Activated CD4-positive, alpha-beta T cell treated with anti-CD3 and anti-CD28 coated beads, Interleukin-2, amount 50 U/mL, for 16 hours (primary cell): ENCODE results near the gene AK2.
"Not testable (repeated sequence)": the region's sequence is repeated elsewhere in the genome, so short reads cannot be mapped to it uniquely, and the experiment has no call there.

Source experiments
- DNase-seq: peaks from one replicate; pipeline ENCODE4 v3.0.0-alpha.2; 2020

Gene AK2

DNA sequence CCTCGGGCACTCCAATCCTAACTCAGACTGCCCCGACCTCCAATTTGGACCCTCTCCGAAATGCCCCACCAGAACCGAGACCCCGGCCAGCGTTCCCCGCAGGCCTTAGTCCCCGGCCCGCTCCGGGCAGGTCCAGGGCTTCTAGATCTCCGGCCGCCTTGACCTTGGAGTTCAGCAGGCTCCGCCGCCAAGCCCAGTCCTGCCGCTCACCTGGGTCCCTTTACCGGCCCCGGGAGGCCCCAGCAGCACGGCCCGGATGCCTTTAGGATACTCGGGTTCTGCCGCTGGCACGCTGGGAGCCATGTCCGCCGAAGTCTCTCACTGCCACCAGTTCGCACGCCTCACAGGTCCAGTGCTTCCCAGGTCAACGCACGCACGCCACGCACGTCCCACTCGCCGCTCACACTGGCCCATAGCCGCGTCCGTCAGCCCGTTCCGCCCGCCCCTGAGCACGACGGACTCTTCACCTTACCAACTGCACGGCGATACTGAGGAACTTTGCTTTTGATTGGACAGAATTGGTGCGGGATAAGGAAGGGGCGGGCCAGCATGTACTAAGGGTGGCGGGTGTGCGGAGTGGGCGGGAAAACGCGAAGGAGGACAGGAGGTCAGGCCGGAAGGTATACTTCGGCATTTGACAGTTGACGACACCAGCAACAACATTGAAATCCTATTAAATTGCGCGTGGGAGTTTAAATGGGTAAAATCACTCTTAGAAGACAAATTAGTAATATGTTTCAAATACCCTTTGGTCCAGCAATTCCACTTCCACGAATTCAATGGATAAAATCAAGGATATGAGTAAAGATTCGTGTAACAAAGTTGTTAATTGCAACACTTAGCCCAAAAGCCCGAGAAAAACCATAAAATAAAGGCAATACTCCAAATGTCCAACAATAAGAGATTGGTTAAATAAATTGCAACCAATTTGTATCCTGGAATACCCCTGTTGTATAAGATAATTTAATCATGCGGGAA lies at the start of gene AK2:
Gene AK2, minus strand, starts transcription at position 358 of the 978 bp plus-strand sequence. Its CDS starts 55 bp downstream, at position 303.
- DNase-seq, result peak; percentile 99

DNA sequence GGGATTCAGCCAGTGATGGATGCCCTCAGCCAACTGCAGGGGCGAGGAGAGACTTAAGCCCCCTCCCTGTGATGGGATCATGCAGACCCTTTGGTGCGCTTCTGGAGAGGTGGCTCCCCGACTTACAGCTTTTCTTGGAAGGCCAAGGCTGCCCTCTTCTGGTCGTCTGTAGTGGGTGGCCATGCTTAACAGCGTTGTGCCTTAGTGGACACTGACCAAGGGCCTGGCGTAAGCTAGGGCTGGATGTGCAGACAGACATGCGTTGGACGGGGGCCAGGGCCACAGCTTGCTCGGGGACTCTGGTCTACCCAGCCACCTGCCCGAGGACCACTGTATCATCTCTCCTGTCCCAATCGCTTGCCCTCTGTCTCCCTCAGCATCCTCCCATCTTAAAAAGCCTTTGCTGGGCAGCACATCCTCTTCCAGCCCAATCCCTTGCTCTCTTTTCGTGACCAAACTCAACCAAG lies 49.7 kb upstream of the AK2 start:
- peak; percentile 43 for DNase-seq

DNA sequence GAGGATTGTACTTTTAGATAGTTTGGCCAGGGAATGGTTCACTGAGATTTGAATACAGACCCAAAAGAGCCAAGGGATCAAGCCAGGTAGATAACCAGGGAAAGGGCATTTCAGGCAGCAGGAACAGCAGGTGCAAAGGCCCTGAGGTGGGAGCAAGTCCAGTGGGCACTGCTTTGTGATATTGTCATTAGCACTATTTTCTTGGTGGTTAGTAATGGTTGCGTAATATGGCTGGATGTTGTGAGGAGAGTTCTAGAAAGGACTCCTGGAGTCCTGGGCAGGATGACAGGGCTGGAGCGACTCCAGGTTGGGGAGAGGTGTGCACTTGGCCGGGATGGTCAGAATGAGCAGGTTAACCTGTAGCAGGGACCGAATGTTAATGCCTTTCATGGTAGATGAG lies 48.6 kb upstream of the AK2 start:
- DNase-seq, result no peak

DNA sequence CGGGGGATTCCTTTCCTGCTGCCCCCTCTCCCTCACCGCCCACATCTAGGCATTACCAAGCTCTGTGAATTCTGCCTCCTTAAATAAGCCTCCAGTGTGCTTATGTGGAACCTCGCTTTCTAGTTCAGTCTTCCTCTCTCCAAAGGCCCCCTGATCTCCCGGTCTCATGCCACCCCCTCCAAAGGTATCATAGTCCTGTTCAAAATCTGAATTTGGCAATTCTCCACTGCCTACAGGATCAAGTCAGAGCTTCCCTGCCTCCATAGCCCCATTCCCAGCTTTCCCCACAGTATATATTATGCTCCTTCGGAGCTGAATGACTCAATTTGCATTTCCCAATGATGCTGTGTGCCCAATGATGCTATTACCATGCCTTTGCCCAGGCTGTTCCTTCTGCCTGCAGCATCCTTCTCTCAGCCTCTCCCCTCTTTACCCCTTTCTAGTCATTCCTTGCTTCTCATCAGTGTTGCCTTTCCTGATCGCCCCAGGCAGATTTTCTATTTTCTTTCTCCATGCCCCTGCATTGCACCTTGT lies 46.0 kb upstream of the AK2 start:
- no peak for DNase-seq

DNA sequence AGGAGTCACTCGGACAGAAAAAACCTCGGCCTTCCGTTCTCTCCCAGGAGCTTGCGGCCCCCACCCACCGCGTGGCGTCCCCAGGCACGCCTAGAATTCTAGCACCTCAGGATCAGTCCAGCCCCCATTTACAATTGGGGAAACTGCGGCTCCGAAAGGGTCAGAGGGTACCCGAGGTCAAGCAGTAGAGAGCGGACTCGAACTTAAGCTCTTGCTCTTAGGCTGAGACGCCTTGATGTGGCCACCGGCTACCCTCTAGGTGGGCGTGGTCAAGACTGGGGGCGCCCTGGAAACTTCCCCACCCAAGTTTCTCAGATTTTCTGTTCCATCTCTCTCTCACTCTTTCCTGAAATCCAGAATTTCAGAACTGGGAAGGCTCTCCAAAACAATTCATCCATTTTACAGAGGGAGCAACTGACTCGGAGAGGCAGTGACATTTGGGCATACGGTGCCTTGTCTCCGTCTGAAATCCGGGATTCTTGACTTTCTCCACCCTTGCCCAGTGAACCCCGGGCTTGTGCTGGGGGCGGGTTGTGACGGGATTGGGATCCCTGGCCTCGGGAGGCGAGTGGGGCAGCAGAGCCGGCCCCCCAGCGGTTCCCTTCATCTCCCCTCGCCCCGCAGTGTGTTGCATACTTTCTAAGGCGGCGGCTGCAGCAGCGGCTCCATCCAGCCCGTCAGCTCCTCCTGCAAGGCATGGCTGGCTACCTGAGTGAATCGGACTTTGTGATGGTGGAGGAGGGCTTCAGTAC lies 45.0 kb upstream of the AK2 start:
- no peak for DNase-seq

DNA sequence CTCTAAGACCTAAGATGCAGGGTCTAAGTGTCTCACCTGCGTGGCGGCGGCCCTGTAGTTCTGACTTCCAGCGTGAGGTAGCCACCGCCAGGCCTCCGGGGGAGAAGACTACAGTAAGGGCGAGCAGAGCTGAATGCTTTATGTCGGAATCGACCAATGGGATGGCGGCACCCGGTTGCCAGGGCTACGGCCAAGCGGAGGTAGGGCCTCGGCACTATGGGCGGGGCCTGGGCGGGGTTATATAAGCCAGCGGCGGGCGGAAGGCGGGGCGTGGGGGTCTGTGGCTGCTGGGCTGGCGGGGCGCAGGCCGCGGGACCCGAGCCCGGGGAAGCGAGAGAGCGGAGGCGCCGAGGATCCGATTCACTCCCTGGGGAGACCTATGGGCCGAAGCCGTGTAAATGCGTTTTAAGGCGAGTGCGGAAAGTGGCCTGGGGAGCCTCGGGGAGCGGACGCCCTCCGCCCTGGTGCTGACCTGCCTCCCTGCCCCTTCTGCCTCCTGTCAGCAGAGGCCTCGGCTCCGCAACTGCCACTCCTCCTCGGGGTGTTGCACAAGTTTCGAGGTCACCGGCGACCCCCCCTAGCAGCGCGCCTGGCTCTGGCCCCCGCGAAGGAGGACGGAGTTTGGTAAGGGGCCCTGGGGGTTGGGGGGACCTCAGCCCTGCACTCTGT lies 44.3 kb upstream of the AK2 start, which contains the start of gene AZIN2:
Gene AZIN2, plus strand, starts transcription at position 269 of the 669 bp plus-strand sequence. CDS start 1,097 bp downstream, outside the sequence.
- DNase-seq, result peak; percentile 96

DNA sequence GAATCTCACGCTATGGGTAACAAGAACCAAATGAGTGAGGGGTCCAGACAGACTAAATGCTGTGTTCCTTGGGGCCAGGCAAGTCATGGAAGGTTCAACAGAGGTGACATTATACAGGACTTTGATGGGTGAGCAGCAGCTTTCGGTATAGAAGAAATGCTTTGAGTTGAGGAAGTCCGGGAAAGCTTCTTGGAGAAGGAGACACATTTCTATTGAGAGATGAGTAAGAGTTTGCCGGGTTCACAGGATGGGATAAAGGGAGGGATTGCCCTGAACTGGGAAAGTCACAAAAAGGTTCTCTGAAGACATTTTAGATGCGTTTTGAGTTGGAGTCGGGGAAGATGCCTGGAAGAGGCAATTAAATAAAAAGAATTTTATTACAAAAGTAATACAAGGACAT lies 43.7 kb upstream of the AK2 start:
- no peak for DNase-seq

DNA sequence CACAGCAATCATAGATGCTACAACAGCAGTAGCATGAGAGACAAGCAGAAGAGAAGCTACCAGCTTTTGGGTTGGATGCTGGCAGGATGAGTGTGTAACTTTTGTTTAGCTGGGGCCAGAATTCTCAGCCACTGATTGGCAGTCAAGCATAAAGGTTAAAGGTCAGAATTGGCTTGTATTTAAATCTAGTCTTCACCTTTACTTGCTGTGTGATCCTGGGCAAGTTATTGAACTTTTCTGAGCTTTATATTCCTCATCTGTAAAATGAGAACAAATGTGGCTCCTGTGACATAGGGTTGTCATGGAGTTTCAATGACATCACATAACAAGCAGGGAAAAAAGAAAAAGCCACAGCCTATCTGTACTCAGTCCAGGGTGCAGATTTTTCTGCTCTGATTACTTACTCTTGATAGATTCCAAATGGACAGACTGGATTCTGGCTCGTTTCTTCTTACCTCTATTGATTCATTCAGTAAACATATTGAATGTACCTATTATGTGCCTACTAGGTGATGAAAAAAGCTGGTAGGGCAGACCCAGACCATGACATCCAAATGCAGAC lies 41.4 kb upstream of the AK2 start:
- DNase-seq, result no peak

DNA sequence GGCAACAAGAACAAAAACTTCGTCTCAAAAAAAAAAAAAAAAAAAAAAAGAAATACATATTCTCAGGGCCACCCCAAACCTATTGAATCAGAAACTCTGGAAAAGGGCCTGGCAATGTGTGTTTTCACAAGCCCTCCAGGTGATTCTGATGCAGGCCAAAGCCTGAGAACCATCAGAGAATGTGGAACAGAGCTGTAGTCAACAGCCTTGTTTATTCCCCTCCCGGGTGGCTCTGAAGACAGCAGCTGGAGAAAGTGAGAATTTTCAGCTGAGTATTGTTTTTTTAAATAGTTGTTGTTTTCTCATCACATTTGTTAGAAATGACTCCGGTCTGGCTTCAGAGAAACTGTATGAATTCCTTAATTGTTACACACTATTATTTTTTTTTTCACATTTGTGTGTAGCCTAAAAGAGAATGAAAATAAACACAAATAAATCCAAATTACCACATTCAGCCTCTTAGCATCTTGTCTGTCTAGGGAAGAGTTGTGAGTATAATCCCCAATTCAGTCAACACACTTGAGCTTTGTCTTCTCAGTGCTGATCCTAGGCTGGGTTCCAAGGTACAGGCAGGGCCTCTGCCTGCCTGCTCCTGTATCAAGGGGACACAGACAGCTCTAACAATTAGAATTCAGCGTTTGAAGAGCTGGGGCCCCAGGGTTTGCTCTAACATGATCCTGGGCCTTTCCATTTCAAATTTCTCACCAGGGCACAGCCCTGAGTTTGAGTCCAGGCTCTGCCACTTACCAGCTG lies 37.7 kb upstream of the AK2 start:
- no peak for DNase-seq

DNA sequence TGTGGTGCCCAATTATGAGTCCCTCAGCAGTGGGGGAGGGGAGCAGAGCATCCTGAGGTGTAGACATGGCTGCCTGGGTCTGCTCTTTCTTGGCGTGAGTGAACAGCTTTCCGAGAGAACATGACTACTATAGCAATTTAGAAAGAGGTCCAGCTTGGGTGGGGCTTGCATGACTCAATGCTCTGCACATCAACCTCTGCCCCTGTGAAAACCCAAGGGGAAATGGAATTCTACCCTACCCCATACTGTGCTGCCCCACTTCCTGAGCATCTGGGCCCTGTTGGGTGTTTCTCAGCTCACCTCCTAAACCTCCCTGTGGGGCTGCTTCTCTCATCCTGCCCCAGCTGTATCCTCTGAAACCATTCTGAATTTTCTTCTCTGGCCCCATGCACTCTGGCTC lies 36.0 kb upstream of the AK2 start:
- no peak for DNase-seq

DNA sequence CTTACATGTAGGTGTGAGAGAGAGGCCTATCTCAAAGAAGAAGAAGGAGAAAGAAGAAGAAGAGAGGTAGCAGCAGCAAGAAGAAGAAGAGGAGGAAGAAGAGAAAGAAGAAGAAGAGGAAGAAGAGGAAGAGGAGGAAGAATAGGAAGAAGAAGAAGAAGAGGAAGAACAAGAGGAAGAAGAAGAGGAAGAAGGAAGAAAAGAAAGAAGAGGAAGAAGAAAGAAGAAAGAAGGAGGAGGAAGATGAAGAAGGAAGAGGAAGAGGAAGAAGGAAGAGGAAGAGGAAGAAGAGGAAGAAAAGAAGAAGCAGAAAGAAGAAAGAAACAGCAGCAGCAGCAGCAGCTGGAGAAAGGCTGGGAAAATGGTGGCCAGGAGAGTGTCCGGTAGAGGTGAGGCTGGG lies 33.9 kb upstream of the AK2 start:
- no peak for DNase-seq

DNA sequence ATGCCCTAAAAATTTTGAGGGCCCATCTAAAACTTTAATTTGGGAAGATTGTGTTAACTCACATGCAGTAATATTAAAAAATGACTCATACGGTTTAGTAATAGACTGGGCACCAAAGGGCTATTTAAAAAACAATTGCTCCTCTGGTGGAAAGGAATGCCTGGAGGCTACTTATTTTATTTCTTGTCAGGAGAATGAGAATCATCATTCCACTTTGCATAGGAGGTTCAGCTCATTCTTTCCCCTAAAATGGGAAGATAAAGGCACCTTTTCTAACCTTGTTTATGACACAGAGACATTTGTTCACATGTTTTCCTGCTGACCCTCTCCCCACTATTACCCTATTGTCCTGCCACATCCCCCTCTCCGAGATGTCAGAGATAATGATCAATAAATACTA lies 31.4 kb upstream of the AK2 start:
- not testable (repeated sequence) for DNase-seq

DNA sequence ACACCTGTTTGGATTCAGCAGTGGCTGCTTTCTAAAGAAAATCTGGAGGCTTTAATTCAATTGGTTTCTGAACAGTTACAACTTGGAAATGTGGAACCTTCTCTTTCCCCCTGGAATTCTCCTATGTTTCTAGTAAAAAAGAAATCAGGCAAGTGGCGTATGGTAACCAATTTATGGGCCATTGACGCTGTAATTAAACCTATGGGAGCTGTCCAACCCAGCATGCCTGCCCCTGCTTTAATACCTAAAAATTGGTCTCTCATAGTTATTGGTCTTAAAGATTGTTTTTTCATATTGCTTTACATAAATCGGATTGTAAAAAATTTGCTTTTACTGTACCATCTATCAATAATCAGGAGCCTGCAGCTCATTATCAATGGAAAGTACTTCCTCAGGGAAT lies 29.8 kb upstream of the AK2 start:
- DNase-seq, result not testable (repeated sequence)

DNA sequence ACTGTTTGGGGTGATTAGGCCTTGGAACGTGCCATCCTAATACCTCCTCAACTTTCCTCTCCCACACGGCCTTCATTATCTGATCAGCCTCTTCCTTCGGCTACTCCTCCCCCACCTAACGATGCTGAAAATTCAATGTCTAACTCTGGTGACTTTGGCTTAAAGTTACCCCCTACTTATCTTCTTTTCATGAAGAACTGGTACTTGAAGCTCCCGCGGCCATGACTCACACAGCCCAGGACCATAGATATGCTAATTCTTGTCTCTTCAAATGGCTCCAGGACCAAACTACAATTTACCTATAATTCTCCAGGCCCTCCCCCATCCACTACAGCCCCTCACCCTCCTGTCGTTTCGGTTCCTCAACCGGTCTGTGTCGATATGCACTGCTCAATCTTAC lies 28.6 kb upstream of the AK2 start:
- DNase-seq, result no peak

DNA sequence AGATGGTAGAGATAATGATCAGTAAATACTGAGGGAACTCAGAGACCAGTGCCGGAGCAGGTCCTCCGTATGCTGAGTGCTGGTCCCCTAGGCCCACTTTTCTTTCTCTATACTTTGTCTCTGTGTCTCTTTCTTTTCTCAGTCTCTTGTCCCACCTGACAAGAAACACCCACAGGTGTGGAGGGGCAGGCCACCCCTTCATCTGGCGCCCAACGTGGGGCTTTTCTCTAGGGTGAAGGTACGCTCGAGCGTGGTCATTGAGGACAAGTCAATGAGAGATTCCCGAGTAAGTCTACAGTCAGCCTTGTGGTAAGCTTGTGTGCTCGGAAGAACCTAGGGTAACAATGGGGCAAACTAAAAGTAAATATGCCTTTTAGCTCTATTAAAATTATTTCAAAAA lies 27.6 kb upstream of the AK2 start:
- DNase-seq, result not testable (repeated sequence)

DNA sequence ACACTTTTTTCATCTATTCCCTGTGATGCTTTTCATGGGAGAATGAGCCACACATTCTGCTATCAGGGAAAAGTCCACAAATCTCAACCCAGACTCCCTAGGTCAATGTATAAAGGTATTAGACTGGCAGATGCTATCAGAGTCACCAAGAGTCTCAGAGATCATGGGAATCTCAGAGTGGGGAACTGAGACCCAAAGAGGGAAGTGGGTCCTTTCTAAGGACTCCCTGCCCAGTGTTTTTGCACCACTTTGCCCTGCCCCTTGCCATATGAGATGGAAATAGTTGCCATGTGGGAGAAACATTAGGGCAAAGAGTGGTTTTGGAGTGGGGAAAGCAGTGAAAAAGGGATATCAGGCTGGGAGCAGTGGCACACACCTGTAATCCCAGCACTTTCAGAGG lies 25.2 kb upstream of the AK2 start:
- DNase-seq, result no peak

DNA sequence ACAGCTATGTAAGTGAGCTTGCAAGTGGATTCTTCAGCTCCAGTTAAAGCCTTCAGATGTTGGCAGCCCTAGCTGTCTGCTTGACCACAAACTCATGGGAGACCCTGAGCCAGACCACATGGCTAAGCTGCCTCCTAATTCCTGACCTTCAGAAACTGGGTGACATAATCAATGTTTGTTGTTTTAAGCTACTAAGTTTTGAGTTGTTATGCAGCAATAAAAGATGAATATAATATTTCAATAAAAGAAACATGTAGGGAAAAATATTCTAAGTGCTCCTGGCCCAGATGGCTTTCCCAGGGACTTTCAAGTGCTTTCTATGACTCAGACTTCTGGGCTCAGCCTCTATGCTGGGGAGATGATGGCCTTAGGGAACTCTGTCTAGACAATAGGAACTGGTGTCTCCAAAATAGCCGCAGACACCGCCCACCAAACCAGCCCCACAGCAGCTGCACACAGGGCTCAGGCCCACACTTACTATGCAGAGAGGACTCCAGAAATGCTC lies 23.9 kb upstream of the AK2 start:
- no peak for DNase-seq

DNA sequence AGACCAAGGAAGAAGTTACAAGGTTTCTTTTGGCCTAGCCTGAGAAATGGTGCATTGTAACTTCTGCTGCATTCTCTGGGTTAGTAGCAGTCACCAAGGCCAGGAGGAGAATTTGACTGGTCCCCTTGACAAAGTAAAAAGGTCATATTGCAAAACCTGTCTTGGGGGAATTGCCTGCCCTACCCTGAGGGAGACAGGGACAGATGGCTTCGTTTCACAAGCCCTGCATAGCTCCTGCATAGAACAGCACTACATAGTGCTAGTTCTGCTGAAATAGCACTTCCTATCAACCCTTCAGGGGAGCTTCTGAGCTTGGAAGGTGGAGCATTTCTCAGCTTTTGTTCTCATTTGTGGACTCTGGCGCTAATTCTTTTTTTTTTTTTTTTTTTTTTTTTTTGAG lies 20.4 kb upstream of the AK2 start:
- no peak for DNase-seq

DNA sequence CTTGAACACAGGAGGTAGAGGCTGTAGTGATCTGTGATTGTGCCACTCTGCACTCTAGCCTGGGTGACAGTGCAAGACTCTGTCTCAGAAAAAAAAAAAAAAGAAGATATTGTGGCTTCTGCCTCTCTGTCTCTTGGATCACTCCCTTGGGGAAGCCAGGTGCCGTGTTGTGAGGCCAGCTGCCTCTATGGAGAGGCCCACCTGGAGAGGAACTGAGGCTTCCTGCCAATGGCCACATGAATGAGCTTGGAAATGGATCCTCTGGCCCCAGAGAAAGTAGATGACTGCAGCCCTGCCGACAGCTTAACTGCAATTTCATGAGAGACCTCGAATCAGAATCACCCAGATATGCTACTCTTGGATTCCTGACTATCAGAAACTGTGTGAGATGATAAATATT lies 19.7 kb upstream of the AK2 start:
- DNase-seq, result no peak

DNA sequence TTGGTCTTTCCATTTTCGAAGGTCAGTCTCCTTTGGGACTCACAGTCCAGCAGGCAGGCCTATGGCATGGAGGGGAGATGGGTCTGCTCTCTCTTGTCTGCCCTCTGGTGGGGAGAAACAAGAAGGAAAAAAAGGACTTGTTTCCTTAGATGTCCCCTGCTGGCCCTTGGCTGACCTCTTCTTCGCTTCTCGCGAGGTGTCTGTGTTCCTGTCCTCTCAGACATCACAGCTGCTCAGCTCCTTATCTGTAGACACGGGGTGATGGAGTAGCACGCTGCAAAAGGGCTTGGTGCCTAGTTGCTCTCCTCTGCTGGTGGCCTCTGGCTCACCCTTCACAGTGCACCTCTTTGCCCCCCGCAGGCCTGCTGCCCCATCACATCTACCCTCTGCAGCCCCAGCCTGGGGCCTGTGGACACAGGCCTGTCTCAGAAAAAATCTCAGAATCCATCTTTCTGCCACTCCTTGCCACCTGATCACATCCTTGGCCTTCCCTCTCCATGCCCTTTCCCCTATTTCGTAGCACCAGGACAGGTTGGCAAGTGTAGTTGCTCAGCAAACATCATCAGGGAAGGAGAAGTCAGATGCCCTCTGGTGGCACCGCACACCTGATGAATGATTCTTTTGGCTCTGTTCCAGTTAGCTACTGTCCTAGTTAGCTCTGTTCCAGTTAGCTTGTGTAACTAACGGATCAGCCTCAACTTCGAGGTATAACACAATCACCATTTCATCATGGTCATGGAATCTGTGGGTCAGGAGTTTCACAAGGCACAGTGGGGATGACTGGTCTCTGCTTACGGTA lies 18.7 kb upstream of the AK2 start:
- peak; percentile 51 for DNase-seq
